Loucy (cell line): Measurements from ENCODE around the gene NELFA.

Experiments used
- H2AFZ ChIP-seq: fragments of 200-600 bp; sonication (generic); 2 replicates; pipeline ENCODE4 v1.6.0; 2016; ENCODE audit warnings: antibody characterized with exemption, mild to moderate bottlenecking, low read length, moderate library complexity
- H3F3A ChIP-seq: fragments of 200-600 bp; 2 replicates; pipeline ENCODE4 v1.6.0; 2016; ENCODE audit warnings: antibody characterized with exemption, low read depth, mild to moderate bottlenecking
- H3K27me3 ChIP-seq: fragments of 200-600 bp; sonication (generic); 2 replicates; pipeline ENCODE4 v1.6.1; 2014; ENCODE audit warnings: low read length, mild to moderate bottlenecking; ENCODE audit not compliant: insufficient read depth, poor library complexity, severe bottlenecking
- H3K36me3 ChIP-seq: fragments of 200-600 bp; sonication (generic); 2 replicates; pipeline ENCODE4 v1.6.1; 2016; ENCODE audit warnings: low read length; ENCODE audit not compliant: insufficient read depth
- H3K4me1 ChIP-seq: fragments of 200-600 bp; sonication (generic); 2 replicates; pipeline ENCODE4 v1.5.1; 2014; ENCODE audit warnings: low read length, mild to moderate bottlenecking; ENCODE audit not compliant: insufficient read depth, poor library complexity, severe bottlenecking
- H3K4me2 ChIP-seq: fragments of 200-600 bp; sonication (generic); 2 replicates; pipeline ENCODE4 v1.6.0; 2014; ENCODE audit warnings: antibody characterized with exemption, low read length, low read depth, mild to moderate bottlenecking; ENCODE audit not compliant: poor library complexity, severe bottlenecking
- H3K4me3 ChIP-seq: fragments of 200-600 bp; sonication (generic); 2 replicates; pipeline ENCODE4 v1.5.1; 2014; ENCODE audit warnings: low read length, mild to moderate bottlenecking, mixed read lengths; ENCODE audit not compliant: poor library complexity, severe bottlenecking
- H3K79me2 ChIP-seq: fragments of 200-600 bp; sonication (generic); 2 replicates; pipeline ENCODE4 v1.6.1; 2014; ENCODE audit warnings: low read length; ENCODE audit not compliant: insufficient read depth
- H3K9ac ChIP-seq: fragments of 200-600 bp; sonication (generic); 2 replicates; pipeline ENCODE4 v1.6.0; 2014; ENCODE audit warnings: mild to moderate bottlenecking, low read depth, low read length, moderate library complexity; ENCODE audit not compliant: poor library complexity, severe bottlenecking
- H3K9me2 ChIP-seq: fragments of 200-600 bp; sonication (generic); replicated peaks from 2 replicates; pipeline ENCODE4 v1.6.1; 2016; ENCODE audit warnings: low read depth, low read length, mixed read lengths
- H3K9me3 ChIP-seq: fragments of 200-600 bp; sonication (generic); 2 replicates; pipeline ENCODE4 v1.6.1; 2014; ENCODE audit warnings: mild to moderate bottlenecking, antibody characterized with exemption, low read length, low read depth; ENCODE audit not compliant: insufficient read depth
- H4K20me1 ChIP-seq: fragments of 200-600 bp; sonication (generic); 2 replicates; pipeline ENCODE4 v1.6.0; 2014; ENCODE audit warnings: antibody characterized with exemption, low read length, mild to moderate bottlenecking; ENCODE audit not compliant: insufficient read depth, poor library complexity, severe bottlenecking
- CTCF ChIP-seq: fragments of 200-600 bp; sonication (generic); conservative IDR thresholded peaks from 2 replicates; pipeline ENCODE4 v1.5.1; 2014; ENCODE audit warnings: mild to moderate bottlenecking, antibody characterized with exemption, low read length
- EZH2phosphoT487 ChIP-seq: fragments of 200-600 bp; IDR thresholded peaks from 2 replicates; pipeline ENCODE4 v1.6.1; 2018; ENCODE audit warnings: antibody characterized with exemption, mild to moderate bottlenecking, moderate library complexity, borderline replicate concordance

The NELFA gene

GRCh38 chr4:1964443-1964842, 44.3 kb downstream of the NELFA start:
- H3F3A ChIP-seq = no peaks in the 10 kb centered on the region
- no peaks in the 10 kb centered on the region for H4K20me1 ChIP-seq
- H3K4me1 ChIP-seq = no peaks in the 10 kb centered on the region
- no peak overlapping the region for H2AFZ ChIP-seq
- no peaks in the 10 kb centered on the region for H3K9me2 ChIP-seq
- H3K4me2 ChIP-seq = no peak overlapping the region
- TF ChIP-seq CTCF (no peak), EZH2phosphoT487 (no peak)
- H3K36me3 ChIP-seq = peaks cover 89% of the 10 kb centered on the region
- no peaks in the 10 kb centered on the region for H3K9me3 ChIP-seq
- no peak overlapping the region for H3K4me3 ChIP-seq
- H3K79me2 ChIP-seq = no peaks in the 10 kb centered on the region
- H3K27me3 ChIP-seq = no peaks in the 10 kb centered on the region
- no peak overlapping the region for H3K9ac ChIP-seq

- peaks cover 89% of the 10 kb centered on the region for H3K36me3 ChIP-seq
- H3F3A ChIP-seq = no peaks in the 10 kb centered on the region
Observed at GRCh38 chr4:1962980-1963379, 45.8 kb downstream of the NELFA start.

GRCh38 chr4:1961563-1961962, 47.2 kb downstream of the NELFA start:
- H3K9me3 ChIP-seq = no peaks in the 10 kb centered on the region
- H3K4me3 ChIP-seq = no peak overlapping the region
- H3K4me1 ChIP-seq = no peaks in the 10 kb centered on the region
- peaks cover 97% of the 10 kb centered on the region for H3K36me3 ChIP-seq
- no peak overlapping the region for H3K4me2 ChIP-seq
- no peaks in the 10 kb centered on the region for H3K79me2 ChIP-seq
- H4K20me1 ChIP-seq = no peaks in the 10 kb centered on the region
- H3K9me2 ChIP-seq = no peaks in the 10 kb centered on the region
- no peaks in the 10 kb centered on the region for H3F3A ChIP-seq
- H3K27me3 ChIP-seq = no peaks in the 10 kb centered on the region
- H2AFZ ChIP-seq = no peak overlapping the region
- TF ChIP-seq CTCF (no peak), EZH2phosphoT487 (no peak)
- no peak overlapping the region for H3K9ac ChIP-seq

More at GRCh38 chr4:1962980-1963379, 45.8 kb downstream of the NELFA start:
- Histone ChIP-seq H2AFZ (no peak overlapping the region), H3K79me2 (no peaks in the 10 kb centered on the region), H3K9me3 (no peaks in the 10 kb centered on the region), H3K4me1 (no peaks in the 10 kb centered on the region), H3K9ac (no peak overlapping the region), H3K9me2 (no peaks in the 10 kb centered on the region), H4K20me1 (no peaks in the 10 kb centered on the region), H3K4me2 (no peak overlapping the region), H3K27me3 (no peaks in the 10 kb centered on the region), H3K4me3 (no peak overlapping the region)
- TF ChIP-seq EZH2phosphoT487 (no peak), CTCF (no peak)
